Mesodermal cell (in vitro differentiated cells): ENCODE measurements around the gene LRIF1.

Experiments
- H3K27ac ChIP-seq: 2 replicates; pipeline ENCODE4 v1.7.0; 2013; ENCODE audit warnings: mild to moderate bottlenecking, low read depth, low read length, moderate library complexity; ENCODE audit not compliant: severe bottlenecking
- H3K36me3 ChIP-seq: 2 replicates; pipeline ENCODE4 v1.7.1; 2013; ENCODE audit warnings: mild to moderate bottlenecking, low read length, moderate library complexity; ENCODE audit not compliant: control insufficient read depth, insufficient read depth
- H3K4me1 ChIP-seq: one replicate; pipeline ENCODE4 v1.7.1; 2013; ENCODE audit warnings: mild to moderate bottlenecking, low read length; ENCODE audit not compliant: insufficient read depth, control insufficient read depth, poor library complexity, severe bottlenecking
- H3K4me3 ChIP-seq: 2 replicates; pipeline ENCODE4 v1.7.0; 2013; ENCODE audit warnings: low read length, control low read depth, mild to moderate bottlenecking; ENCODE audit not compliant: insufficient read depth, poor library complexity, severe bottlenecking; ENCODE audit errors: extremely low read depth
- H3K9me3 ChIP-seq: 2 replicates; pipeline ENCODE4 v1.7.1; 2013; ENCODE audit warnings: mild to moderate bottlenecking, low read length, moderate library complexity; ENCODE audit not compliant: control insufficient read depth
- WGBS, 2 experiments: methylation state at CpG; one replicate each; pipeline ENCODE4 v1.1.5; 2013; ENCODE audit warnings: missing lambda C conversion rate in 2 of 2; ENCODE audit not compliant: insufficient coverage in 2 of 2; 5-methylcytosine and 5-hydroxymethylcytosine counted together

LRIF1 gene

DNA sequence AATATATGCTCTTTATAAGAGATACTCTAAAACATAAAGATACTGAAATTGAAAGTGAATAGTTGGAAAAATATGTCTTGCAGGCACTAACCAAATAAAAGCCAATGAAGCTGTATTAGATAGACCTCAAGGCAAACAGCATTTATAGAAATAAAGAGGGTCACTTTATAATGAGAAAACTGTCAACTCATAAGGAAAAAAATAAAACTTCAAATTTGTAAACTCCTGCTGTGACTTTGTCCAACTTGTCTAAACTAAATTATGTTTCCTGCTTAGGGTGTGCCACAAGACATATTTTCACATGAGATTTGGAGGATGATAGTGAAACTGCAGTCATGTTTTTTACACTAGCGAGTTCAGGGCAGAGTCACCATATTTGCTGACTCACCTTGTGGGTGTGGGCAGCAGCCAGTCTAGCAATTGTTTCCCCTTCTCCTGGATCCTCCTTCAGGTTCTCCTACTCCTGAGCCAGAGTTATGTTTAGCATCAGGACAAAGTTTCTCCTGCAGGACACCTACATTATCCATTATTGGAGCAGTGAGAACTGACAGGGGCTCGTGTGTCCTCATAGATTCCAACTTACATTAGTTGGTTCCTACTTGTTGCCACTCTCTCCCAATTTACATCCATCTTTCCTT, 46.9 kb downstream of the LRIF1 start:
- Histone ChIP-seq H3K4me3 (no peak overlapping the region), H3K36me3 (no peaks in the 10 kb centered on the region), H3K9me3 (no peaks in the 10 kb centered on the region), H3K4me1 (peaks cover 4% of the 10 kb centered on the region), H3K27ac (no peak overlapping the region)
- WGBS, 2 experiments: 76 to 92% methylated on average over 2 of the region's 2 CpGs

DNA sequence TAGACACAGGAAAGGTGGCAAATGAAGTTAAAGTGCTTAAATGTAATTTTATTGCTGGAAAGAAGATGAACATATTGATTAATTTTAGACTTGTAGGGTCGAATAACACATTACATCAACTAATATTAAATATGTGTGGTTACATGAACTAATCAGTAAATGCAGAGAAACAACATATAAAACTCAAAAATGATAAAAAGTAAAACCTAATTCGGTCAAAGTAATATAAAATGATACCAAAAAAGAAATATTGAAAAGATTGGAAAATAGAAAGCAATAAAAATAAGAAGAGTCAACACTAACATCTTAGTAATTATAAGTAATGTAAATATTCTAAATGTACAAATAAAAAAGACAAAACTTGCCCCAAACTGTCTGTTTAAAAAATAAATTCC, 47.5 kb downstream of the LRIF1 start:
- H3K4me1 ChIP-seq: peaks cover 4% of the 10 kb centered on the region
- H3K36me3 ChIP-seq: no peaks in the 10 kb centered on the region
- H3K9me3 ChIP-seq: no peaks in the 10 kb centered on the region
- no peak overlapping the region for H3K4me3 ChIP-seq
- no CpG with 5 or more reads among the region's 2 CpGs for WGBS, 2 experiments
- H3K27ac ChIP-seq: no peak overlapping the region

DNA sequence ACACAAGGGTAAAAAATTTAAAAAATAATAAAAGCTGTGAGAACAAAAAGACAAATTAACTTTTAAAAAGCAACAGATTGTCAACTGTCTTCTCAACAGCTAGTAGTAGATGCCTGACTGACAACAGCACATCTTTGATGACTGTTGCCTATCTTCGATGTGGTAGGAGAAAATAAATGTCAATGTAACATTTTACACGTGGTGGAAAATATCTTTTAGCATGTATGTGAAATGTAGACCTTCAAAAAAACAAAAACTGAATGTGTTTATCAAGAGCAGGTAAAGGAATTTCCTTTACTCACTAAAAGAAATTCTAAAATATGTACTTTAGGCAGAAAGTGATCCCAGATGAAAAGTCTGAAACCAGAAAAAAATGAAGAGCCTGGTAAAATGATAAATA, 47.9 kb downstream of the LRIF1 start:
- H3K4me1 ChIP-seq: peaks cover 4% of the 10 kb centered on the region
- no peak overlapping the region for H3K27ac ChIP-seq
- H3K9me3 ChIP-seq: no peaks in the 10 kb centered on the region
- H3K36me3 ChIP-seq: no peaks in the 10 kb centered on the region
- 86% methylated on average over 1 of the region's 2 CpGs; no CpG with 5 or more reads in 1 of the 2 experiments for WGBS, 2 experiments
- no peak overlapping the region for H3K4me3 ChIP-seq

DNA sequence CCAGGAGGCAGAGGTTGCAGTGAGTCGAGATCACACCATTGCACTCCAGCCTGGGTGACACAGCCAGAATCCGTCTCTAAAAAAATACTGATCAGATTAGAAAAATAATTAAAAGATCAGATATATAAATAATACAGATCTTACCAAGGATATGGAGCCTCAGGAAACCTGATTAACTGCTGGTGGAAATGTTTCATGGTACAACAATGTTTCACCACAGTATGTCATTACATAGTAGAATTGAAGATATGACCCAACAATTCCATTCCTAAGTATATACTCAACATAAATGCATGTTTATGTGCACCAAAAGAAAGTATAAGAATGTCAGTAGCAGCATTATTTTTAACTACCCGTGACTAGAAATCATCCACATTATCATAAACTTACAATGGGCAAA, 49.0 kb downstream of the LRIF1 start:
- Histone ChIP-seq H3K27ac (no peak overlapping the region), H3K9me3 (no peaks in the 10 kb centered on the region), H3K4me1 (peaks cover 4% of the 10 kb centered on the region), H3K4me3 (no peak overlapping the region), H3K36me3 (no peaks in the 10 kb centered on the region)
- WGBS, 2 experiments: 100% methylated on average over 1 of the region's 3 CpGs; no CpG with 5 or more reads in 1 of the 2 experiments

DNA sequence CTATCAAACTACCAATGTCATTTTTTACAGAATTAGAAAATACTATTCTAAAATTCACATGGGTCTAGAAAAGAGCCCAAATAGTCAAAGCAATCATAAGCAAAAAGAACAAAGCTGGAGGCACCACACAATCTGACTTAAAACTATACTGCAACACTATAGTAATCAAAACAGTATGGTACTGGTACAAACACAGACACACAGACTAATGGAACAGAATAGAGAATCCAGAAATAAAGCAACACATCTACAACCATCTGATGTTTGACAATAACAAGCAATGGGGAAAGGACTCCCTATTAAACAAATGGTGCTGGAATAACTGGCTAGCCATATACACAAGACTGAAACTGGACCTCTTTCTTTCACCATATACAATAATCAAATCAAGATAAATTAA, 50.9 kb downstream of the LRIF1 start:
- H3K36me3 ChIP-seq: no peaks in the 10 kb centered on the region
- no peak overlapping the region for H3K4me3 ChIP-seq
- H3K4me1 ChIP-seq: peaks cover 4% of the 10 kb centered on the region
- H3K9me3 ChIP-seq: no peaks in the 10 kb centered on the region
- H3K27ac ChIP-seq: no peak overlapping the region

DNA sequence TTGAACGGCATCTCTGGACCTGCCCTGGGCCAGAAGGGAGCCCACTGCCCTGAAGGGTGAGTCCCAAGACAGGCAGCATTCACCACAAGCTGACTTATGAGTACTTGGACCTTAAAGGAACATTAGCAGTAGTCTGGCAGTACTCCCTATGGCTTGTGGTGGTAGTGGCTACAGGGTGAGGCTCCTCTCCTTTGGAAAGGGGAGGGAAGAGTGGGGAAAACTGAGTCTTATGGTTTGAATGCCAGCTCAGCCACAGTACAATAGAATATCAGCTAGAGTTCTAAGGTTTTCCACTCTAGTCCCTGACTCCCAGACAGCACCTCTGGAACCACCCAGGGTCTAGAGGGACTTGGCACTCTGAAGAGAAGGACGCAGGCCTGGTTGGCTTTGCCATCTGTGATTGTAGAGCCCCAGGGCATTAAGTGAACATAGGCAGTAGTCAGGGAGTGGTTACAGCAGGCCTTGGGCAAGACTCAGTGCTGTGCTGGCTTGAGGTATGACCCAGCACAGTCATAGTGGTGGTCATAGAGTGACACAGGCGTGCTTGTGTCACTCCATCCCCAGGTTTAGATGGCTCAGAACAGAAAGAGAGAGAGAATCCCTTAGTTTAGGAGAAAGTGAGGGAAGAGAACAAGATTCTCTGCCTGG, 59.7 kb downstream of the LRIF1 start:
- WGBS, 2 experiments: 85 to 94% methylated on average over 2 to 3 of the region's 3 CpGs
- no peaks in the 10 kb centered on the region for H3K4me1 ChIP-seq
- H3K27ac ChIP-seq: no peak overlapping the region
- no peaks in the 10 kb centered on the region for H3K9me3 ChIP-seq
- H3K4me3 ChIP-seq: no peak overlapping the region
- H3K36me3 ChIP-seq: no peaks in the 10 kb centered on the region

DNA sequence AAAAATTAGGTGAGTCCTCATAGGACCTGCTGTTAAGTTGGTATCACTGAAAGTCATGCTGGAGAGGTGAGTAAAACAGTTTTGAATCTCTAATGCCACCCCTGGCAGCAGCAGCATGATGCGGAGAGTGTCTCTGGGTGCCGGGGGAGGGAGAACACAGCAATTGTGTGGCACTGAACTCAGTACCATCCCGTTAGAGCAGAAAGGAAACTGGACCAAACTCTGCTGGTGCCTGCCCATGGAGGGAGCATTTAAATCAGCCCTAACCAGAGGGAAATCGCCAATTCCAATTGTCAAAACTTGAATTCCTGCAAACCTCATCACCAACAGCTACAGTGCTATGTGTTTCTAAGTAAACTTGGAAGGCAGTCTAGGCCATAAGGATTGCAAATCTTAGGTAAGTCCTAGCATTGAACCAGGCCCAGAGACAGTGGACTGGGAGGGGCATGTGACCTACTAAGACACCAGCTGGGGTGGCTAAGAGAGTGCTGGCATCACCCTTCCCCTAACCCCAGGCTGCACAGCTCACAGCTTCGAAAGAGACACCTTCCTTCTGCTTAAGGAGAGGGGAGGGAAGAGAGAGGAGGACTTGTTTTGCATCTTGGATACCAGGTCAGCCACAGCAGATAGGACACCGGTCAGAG, 60.8 kb downstream of the LRIF1 start:
- no peaks in the 10 kb centered on the region for H3K9me3 ChIP-seq
- no peak overlapping the region for H3K4me3 ChIP-seq
- no peaks in the 10 kb centered on the region for H3K4me1 ChIP-seq
- no peaks in the 10 kb centered on the region for H3K36me3 ChIP-seq
- no peak overlapping the region for H3K27ac ChIP-seq
- 88 to 92% methylated on average over 4 to 6 of the region's 6 CpGs for WGBS, 2 experiments

DNA sequence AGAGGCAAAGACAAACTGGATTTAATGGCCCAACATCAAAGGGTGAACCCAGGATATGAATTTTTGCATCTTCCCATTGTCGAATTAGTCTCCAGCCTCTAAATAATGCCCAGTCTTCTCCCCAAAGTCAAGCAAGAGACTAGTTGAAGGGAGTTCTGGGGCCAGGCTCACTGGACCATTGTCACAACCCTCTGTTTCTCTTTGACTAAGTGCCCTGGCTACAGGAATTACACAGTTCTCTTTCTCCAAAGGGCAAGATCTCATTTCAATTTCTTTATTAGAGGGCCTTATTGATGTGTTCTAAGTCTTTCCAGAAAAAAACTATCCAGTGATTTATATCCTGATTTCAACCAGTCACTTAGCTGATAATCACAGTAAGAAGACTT, 64.3 kb downstream of the LRIF1 start:
- H3K9me3 ChIP-seq: no peaks in the 10 kb centered on the region
- no peaks in the 10 kb centered on the region for H3K36me3 ChIP-seq
- 100% methylated on average over 1 of the region's 1 CpG; no CpG with 5 or more reads in 1 of the 2 experiments for WGBS, 2 experiments

DNA sequence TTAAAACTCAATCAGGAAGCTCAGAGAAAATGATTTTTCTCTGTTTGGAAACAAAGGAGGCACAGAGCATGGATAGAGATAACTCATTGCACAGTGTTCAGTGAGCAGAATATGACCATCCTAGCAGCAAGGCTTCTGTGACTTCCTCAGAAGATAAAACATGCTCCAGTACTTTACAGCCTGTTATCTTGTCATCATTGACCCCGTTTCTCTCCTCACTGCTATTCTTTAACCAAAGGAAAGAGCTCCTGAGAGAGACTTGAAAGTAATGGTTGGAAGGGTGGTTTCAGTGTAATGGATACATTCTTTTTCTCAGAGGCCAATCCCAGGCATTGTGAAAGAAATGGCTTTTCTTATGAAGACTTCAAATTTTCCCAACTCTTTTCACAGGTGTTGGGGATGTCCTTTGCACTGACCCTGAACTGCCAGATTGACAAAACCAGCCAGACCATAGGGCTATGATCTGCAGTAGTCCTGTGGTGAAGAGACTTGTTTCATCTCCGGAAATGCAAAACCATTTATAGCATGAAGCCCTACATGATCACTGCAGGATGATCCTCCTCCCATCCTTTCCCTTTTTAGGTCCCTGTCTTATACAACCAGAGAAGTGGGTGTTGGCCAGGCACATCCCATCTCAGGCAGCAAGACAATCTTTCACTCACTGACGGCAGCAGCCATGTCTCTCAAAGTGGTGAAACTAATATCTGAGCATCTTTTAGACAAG, 64.8 kb downstream of the LRIF1 start:
- Histone ChIP-seq H3K9me3 (no peaks in the 10 kb centered on the region), H3K27ac (no peak overlapping the region), H3K4me3 (no peak overlapping the region), H3K4me1 (no peaks in the 10 kb centered on the region), H3K36me3 (no peaks in the 10 kb centered on the region)
- WGBS, 2 experiments: 92% methylated on average over 2 of the region's 3 CpGs

More for the DNA sequence above, 64.3 kb downstream of the LRIF1 start:
- Histone ChIP-seq H3K4me1 (no peaks in the 10 kb centered on the region), H3K4me3 (no peak overlapping the region), H3K27ac (no peak overlapping the region)

DNA sequence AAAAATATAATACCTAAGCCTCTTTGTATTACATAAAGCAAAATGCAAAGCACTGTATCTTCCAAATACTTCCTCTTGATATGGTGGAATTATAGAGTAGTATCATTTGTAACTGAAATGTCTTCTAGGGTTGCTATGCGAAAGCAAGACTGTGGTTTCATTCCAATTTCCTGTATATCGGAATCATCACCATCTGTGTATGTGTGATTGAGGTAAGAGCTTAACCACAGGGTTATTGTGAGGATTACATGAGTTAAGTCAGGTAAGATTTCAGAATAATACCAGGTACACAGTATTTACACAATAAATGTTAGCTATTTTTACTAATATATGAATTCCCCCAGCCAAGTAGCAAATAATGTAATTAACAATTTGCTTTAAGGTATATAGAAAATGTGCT, 66.0 kb downstream of the LRIF1 start:
- Histone ChIP-seq H3K4me3 (no peak overlapping the region), H3K36me3 (no peaks in the 10 kb centered on the region), H3K4me1 (no peaks in the 10 kb centered on the region), H3K27ac (no peak overlapping the region), H3K9me3 (no peaks in the 10 kb centered on the region)
- WGBS, 2 experiments: 90% methylated on average over 2 of the region's 2 CpGs; no CpG with 5 or more reads in 1 of the 2 experiments
